Measurements from ENCODE around the gene DGLUCY.
"Not testable (repeated sequence)": the region's sequence is repeated elsewhere in the genome, so short reads cannot be mapped to it uniquely, and the experiment has no call there.

The DGLUCY gene

DNA sequence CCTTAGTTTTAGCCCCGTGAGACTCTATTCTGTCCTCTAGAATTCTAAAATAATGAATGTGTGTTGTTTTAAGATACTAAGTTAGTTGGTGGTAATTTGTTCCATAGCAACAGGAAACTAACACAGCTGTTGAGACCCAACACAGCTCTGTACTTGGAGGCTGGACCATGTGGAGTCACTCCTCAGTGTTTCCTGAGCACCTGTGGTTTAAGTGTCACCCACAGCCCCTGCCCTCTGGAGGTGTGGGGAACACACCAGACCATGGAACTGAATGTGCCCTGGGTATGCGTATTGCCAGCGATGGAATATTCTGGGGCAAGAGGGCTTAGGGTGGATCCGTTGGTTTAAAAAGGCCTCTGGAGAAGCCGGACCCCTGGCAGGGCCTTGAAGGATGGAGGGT, 147.2 kb downstream of the DGLUCY start:
- peaks cover 8% of the 10 kb centered on the region for H3K4me1 ChIP-seq (ENCODE audit: insufficient read depth, low read length)
- no peak overlapping the region for H3K9ac ChIP-seq (ENCODE audit: low read depth, low read length)
- no peaks in the 10 kb centered on the region for H3K36me3 ChIP-seq (ENCODE audit: insufficient read depth, low read length)
- no peaks in the 10 kb centered on the region for H3K9me3 ChIP-seq (ENCODE audit: control insufficient read depth, insufficient read depth, low read length)

DNA sequence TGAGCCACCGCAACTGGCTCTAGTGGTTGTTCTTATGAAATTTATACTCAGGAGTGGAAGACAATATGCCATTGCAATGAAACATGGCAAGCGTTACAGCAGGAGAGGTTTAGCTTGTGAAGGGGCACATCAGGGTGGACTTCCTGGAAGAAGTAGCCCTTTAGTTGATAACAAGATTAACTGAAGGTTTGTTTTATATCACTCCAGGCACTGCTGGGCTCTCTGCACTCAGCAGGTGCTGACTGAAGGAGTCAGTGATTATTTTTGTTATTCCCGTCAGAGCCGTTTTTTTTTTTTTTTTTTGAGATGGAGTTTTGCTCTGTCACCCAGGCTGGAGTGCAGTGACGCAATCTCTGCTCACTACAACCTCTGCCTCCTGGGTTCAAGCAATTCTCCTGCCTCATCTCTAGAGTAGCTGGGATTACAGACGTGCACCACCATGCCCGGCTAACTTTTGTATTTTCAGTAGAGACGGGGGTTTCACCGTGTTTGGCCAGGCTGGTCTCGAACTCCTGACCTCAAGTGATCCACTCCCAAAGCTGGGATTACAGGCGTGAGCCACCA, 148.2 kb downstream of the DGLUCY start:
- Histone ChIP-seq H3K36me3 (ENCODE audit: insufficient read depth, low read length) (no peaks in the 10 kb centered on the region), H3K9me3 (ENCODE audit: control insufficient read depth, insufficient read depth, low read length) (no peaks in the 10 kb centered on the region), H3K9ac (ENCODE audit: low read depth, low read length) (no peak overlapping the region), H3K4me1 (ENCODE audit: insufficient read depth, low read length) (peaks cover 8% of the 10 kb centered on the region)

DNA sequence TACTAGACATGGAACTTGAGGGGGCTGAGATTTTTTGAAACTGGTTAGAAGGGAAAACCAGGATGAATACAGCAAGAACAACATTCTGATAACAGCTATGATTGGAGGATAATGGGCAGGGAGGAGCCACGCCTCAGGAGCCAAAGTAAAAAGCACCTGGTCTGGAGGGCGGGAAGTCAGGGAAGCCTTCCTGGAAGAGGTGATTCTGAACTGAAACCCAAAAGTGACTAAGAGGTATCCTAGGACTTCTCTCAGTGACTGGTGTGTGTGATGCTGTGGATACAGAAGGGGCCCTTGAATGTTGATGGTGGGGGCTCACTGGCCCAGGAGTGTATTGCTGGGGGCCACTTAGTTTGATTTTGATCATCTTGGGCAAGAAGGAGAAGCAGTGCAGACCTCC, 149.5 kb downstream of the DGLUCY start:
- Histone ChIP-seq H3K9me3 (ENCODE audit: control insufficient read depth, insufficient read depth, low read length) (no peaks in the 10 kb centered on the region), H3K9ac (ENCODE audit: low read depth, low read length) (no peak overlapping the region), H3K4me1 (ENCODE audit: insufficient read depth, low read length) (no peaks in the 10 kb centered on the region), H3K36me3 (ENCODE audit: insufficient read depth, low read length) (no peaks in the 10 kb centered on the region)

DNA sequence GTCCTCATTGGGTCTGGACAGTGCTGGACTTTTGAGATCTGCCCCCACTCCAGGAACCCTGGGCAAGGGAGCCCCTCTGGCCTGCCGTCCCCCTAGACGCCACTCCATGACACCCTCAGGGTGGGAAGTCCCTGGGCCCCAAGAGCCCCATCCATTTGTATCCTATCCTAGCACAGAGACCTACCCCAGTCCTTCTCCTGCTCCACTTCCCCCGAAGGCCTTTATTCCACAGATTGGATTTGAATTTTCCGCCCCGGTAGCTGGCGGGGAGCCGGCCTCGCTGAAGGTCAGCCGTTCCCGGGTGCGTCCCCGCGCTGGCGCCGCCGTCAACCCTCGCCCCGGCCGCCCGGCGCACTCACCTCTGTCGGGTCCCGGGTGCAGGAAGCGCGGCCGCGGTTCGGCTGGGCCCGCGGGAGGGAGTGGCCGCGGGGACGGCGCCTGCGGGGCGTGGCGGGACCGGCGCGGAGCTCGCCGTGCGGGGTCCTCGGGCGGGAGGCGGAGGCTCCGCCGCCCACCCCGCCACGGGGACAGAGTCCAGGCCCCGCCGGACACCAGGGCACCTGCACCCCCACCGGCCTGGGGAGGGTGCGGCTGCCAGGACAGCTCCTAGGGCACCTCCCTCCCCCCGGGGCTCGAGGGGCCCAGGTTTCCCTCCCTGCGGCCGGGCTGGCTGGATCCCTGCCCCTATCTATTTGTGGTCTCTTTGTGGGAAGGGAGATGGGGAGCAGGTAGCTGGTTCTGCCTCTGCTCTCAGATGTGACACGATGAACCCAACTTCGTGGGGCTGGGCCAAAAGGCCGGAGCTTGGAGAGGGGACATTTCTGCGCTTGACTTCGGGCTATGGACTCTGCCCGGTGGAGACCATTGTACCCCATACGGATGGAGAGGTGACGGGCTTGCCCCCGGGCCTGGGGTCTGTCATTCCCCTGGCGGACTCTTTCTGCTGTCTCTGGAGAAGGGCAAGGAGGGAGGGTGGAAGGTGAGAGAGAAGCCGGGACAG, 150.6 kb downstream of the DGLUCY start:
- Histone ChIP-seq H3K36me3 (ENCODE audit: insufficient read depth, low read length) (no peaks in the 10 kb centered on the region), H3K9ac (ENCODE audit: low read depth, low read length) (peak overlapping the region; percentile 59), H3K9me3 (ENCODE audit: control insufficient read depth, insufficient read depth, low read length) (no peaks in the 10 kb centered on the region), H3K4me1 (ENCODE audit: insufficient read depth, low read length) (no peaks in the 10 kb centered on the region)

DNA sequence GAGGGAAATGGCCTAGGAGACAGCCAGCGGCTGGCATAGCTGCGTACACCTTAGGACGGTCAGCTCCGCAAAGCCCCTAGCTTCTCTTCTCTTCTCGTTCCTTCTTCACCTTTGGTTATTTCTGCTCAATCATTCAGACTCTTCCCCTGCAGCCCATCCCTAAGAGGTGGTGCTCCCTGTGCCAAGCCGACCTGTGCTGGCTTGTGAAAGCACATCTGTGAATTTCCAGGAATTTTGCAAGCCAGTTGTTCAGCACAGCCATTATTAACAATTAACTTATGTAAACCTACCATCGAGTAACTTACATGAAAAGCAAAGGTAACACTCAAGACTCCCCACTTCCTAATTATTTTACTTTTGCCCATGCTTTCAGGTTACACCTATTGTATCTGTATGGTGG, 151.5 kb downstream of the DGLUCY start:
- Histone ChIP-seq H3K36me3 (ENCODE audit: insufficient read depth, low read length) (no peaks in the 10 kb centered on the region), H3K9me3 (ENCODE audit: control insufficient read depth, insufficient read depth, low read length) (no peaks in the 10 kb centered on the region), H3K9ac (ENCODE audit: low read depth, low read length) (no peak overlapping the region), H3K4me1 (ENCODE audit: insufficient read depth, low read length) (no peaks in the 10 kb centered on the region)

DNA sequence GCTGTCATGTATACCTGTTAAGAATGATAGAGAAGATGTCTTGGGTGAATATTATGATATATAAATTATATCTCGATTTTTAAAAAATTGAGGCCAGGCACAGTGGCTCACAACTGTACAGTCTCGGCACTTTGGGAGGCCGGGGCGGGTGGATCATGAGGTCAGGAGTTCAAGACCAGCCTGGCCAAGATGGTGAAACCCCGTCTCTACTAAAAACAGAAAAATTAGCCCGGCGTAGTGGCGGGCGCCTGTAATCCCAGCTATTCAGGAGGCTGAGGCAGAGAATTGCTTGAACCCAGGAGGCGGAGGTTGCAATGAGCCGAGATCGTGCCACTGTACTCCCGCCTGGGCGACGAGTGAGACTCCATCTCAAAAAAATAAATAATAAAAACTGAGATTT, 152.4 kb downstream of the DGLUCY start:
- not testable (repeated sequence) for H3K36me3 ChIP-seq (ENCODE audit: insufficient read depth, low read length); H3K4me1 ChIP-seq (ENCODE audit: insufficient read depth, low read length); H3K9ac ChIP-seq (ENCODE audit: low read depth, low read length)

DNA sequence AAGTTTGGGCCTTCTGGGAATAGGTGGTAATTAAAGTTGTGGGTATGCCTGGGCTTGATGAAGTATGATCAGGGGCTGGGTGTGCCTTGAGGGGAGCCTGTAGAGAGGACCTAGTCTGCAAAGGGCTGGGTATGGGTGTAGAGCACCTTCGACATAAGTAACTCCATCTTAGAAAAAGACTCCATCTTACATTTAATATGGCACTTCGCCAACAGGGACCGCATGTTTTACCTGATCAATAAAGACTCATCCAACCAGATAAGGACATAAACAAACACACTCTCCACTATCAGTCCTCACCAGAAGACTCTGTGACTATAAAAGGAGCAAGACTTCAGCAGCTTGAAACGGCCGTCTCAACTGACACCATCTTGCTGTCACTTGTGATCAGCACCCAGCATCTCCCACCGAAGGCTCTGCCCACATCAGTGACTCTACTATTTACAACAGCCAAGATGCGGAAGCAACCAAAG, 154.1 kb downstream of the DGLUCY start:
- H3K9me3 ChIP-seq (ENCODE audit: control insufficient read depth, insufficient read depth, low read length): no peaks in the 10 kb centered on the region
- no peaks in the 10 kb centered on the region for H3K36me3 ChIP-seq (ENCODE audit: insufficient read depth, low read length)
- H3K4me1 ChIP-seq (ENCODE audit: insufficient read depth, low read length): no peaks in the 10 kb centered on the region
- H3K9ac ChIP-seq (ENCODE audit: low read depth, low read length): no peak overlapping the region

More for the DNA sequence above, 152.4 kb downstream of the DGLUCY start:
- not testable (repeated sequence) for H3K9me3 ChIP-seq (ENCODE audit: control insufficient read depth, insufficient read depth, low read length)

DNA sequence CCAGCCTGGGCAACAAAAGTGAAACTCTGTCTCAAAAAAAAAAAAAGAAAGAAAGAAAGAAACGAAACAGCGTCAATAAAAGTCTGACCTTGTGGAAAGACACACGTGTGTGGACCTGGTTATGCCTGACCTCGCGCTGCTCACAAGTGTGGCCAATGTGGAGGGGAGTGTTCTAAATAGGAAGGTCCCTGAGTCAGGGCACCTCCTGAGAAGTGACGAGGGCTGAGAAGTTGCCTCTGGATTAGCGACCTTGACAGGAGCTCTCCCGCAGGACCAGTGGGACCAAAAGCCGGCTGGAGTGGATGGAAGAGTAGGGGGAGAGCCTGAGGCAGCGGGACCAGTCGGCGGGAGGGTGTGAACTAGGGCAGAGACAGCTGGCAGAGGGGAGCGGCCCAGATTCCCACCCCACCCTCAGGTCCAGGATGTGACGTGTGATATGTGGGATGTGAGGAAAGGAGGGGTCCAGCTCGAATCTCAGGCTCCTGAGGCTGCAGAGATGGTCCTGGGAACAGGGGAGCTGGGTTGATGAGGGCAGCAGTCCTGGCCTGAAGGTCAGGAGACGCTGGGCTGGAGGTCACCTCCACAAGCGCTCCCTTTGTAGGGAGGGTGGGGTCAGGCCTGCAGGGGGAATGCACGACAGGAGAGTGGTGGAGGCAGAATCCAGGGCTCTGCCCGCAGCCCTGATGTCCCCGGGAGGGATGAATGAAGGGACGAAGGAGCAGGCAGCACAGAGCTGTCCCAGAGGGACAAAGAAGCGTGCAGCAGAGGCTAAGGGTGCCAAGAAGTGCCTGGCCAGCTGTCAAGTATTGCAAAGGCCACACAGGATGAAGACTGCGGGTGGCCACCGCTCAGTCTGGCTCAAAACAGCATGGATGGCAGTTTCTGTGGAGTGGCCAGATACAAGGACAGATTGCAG, 155.5 kb downstream of the DGLUCY start:
- no peaks in the 10 kb centered on the region for H3K4me1 ChIP-seq (ENCODE audit: insufficient read depth, low read length)
- no peaks in the 10 kb centered on the region for H3K36me3 ChIP-seq (ENCODE audit: insufficient read depth, low read length)
- no peaks in the 10 kb centered on the region for H3K9me3 ChIP-seq (ENCODE audit: control insufficient read depth, insufficient read depth, low read length)
- H3K9ac ChIP-seq (ENCODE audit: low read depth, low read length): no peak overlapping the region

DNA sequence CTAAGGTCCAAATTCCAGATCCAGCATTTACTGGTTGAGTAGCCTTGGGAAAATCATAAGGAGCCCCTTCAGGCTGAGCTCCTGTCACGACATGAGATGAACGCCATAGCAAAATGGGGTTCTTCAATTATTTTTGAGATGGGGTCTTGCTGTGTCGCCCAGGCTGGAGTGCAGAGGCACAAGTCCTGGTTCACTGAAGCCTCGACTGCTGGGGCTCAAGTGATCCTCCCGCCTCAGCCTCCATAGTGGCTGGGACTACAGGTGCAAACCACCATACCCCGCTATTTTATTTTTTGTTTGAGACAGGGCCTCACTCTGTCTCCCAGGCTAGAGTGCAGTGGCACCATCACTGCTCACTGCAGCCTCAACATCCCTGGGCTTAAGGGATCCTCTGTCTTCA, 156.3 kb downstream of the DGLUCY start:
- Histone ChIP-seq H3K36me3 (ENCODE audit: insufficient read depth, low read length) (no peaks in the 10 kb centered on the region), H3K4me1 (ENCODE audit: insufficient read depth, low read length) (no peaks in the 10 kb centered on the region), H3K9ac (ENCODE audit: low read depth, low read length) (no peak overlapping the region), H3K9me3 (ENCODE audit: control insufficient read depth, insufficient read depth, low read length) (no peaks in the 10 kb centered on the region)

DNA sequence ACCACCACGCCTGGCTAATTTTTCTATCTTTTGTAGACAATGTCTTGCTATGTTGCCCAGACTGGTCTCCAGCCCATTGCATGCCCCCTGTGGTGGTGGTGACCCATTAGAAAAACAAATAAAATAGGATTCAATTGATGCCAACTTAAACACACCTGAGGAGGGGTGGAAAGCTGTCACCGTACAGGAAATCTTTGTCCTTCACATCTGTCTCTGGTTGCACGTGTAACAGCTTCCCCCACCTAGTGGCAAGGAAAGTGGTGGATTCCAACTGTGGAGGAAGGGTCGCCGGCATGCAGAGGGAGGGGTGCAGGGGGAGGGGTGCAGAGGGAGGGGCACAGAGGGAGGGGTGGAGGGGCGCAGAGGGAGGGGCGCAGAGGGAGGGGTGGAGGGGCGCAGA, 156.7 kb downstream of the DGLUCY start:
- no peak overlapping the region for H3K9ac ChIP-seq (ENCODE audit: low read depth, low read length)
- H3K4me1 ChIP-seq (ENCODE audit: insufficient read depth, low read length): no peaks in the 10 kb centered on the region
- H3K36me3 ChIP-seq (ENCODE audit: insufficient read depth, low read length): no peaks in the 10 kb centered on the region
- H3K9me3 ChIP-seq (ENCODE audit: control insufficient read depth, insufficient read depth, low read length): no peaks in the 10 kb centered on the region

DNA sequence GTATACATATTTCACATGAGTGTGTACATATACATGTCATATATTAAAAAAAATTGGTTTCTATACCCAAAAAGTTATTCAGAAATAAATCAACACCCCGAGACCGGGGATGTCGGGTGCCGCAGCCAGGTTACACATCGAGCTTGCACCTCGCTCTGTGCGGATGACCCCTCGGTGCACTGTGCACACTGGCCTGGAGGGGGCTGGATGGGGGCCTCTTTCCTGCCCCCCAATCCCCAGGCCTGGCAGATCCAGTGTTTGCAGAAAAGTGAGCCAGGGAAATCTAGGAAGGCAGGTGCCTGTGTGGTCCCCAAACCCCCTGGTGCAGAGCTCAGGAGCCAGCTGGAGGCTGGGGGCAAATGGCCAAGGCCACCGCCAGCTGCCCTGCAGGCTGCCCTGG, 157.8 kb downstream of the DGLUCY start:
- no peaks in the 10 kb centered on the region for H3K36me3 ChIP-seq (ENCODE audit: insufficient read depth, low read length)
- H3K9ac ChIP-seq (ENCODE audit: low read depth, low read length): no peak overlapping the region
- H3K4me1 ChIP-seq (ENCODE audit: insufficient read depth, low read length): no peaks in the 10 kb centered on the region
- H3K9me3 ChIP-seq (ENCODE audit: control insufficient read depth, insufficient read depth, low read length): no peaks in the 10 kb centered on the region

DNA sequence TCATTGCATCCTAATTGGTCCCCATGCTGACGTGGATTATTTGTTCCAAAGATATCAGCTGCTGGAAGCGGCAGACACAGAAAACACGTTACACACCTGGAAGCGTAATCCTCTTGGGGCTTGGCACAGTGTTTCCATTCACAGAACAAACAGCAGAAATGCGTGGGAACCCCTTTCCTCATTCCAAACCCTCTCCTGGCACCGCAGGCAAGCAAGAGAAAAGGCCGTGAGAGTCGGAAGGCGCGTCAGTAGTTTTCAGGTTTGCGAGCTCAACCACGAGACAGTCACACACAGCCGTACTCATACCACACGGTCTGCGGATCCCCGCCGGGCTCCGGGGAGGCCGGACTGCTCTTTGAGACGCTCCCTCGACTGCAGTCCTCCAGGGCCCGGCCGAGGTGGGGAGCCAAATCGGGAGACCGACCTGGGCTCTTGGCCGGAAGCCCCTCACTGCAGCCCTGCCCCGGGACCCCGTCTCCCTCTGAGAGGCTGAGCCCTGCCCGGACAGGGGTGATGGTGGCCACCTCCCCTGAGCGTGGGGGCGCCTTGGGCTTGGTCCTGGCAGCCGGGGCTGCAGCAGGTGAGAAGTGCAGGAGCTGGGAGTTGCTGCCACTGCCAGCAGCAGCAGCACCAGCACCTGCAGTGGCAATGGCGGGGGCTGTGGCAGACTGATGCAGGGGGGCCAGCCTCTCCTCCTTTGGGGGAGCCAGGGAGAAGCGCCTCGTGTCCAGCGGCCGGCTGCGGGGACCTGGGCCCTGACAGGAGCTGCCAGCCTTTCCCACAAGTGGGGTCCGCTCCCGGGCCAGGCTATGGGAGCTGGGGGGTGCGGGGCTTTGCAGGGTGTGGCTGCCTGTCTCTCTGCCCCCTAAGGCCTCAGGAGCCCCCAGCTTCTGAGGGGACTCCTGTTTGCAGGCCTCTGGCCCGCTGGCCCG, 158.7 kb downstream of the DGLUCY start:
- Histone ChIP-seq H3K9ac (ENCODE audit: low read depth, low read length) (no peak overlapping the region), H3K36me3 (ENCODE audit: insufficient read depth, low read length) (peaks cover 4% of the 10 kb centered on the region; the same call in 1 of the 2 replicates), H3K9me3 (ENCODE audit: control insufficient read depth, insufficient read depth, low read length) (no peaks in the 10 kb centered on the region), H3K4me1 (ENCODE audit: insufficient read depth, low read length) (no peaks in the 10 kb centered on the region)

DNA sequence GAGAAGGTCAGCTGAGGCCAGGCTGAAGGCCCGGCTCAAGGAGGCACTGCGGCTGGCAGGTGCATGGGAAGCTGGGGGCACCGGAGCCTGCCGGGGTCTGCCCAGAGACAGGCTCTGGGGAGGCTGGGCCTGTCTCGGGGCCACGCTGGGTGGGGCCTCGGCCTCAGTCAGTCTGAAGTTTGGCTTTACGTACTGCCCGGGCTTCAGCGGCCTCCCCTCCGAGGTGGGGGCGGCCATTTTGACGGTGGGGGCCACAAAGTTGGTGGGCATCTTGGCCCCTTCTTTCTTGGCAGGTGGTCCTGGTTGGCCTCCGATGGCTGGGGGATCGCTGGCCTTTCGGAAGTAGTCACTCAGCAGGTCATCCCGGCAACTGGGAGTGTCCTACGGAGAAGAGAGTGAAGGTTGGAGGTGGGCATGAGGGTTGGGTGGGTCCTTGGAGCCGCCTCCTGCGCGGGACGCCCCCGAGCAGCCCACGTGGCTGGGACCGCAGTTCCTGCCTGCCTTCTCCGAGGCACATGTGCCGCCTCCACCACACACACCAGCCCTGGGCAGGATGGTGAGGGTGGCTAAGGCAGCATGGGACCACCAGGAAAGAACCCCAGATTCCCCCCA, 159.5 kb downstream of the DGLUCY start:
- Histone ChIP-seq H3K4me1 (ENCODE audit: insufficient read depth, low read length) (no peaks in the 10 kb centered on the region), H3K9ac (ENCODE audit: low read depth, low read length) (no peak overlapping the region), H3K36me3 (ENCODE audit: insufficient read depth, low read length) (peaks cover 4% of the 10 kb centered on the region; the same call in 1 of the 2 replicates), H3K9me3 (ENCODE audit: control insufficient read depth, insufficient read depth, low read length) (no peaks in the 10 kb centered on the region)

All from ES-I3 (cell line).